Activated CD4-positive, alpha-beta memory T cell treated with anti-CD3 and anti-CD28 coated beads for 36 hours (primary cell): Measurements from ENCODE around the gene AP2B1. TPM values are rescaled to one million over a fixed set of nuclear protein-coding genes. Genes with fewer than 3 reads are reported as not detected.
"Not testable (repeated sequence)": the region's sequence is repeated elsewhere in the genome, so short reads cannot be mapped to it uniquely, and the experiment has no call there.

Experiments
- CTCF ChIA-PET: fragments of 350-600 bp; sonication (Branson Sonifier 250); formaldehyde crosslinking; loops from one replicate; lab custom pipeline; 2021; ENCODE audit warnings: antibody characterized with exemption, inconsistent platforms; lab: Charles Lee
- POLR2A ChIA-PET: fragments of 350-600 bp; sonication (Branson Sonifier 250); formaldehyde crosslinking; loops from one replicate; lab custom pipeline; 2021; ENCODE audit warnings: antibody characterized with exemption; lab: Charles Lee
- DNase-seq: peaks from one replicate; pipeline ENCODE4 v3.0.0-alpha.2; 2020
- H3K27ac Mint-ChIP-seq: one replicate; pipeline ENCODE4 v1.8.0; 2021; ENCODE audit warnings: mixed read lengths
- H3K27me3 Mint-ChIP-seq: one replicate; pipeline ENCODE4 v1.8.0; 2021; ENCODE audit warnings: mixed read lengths
- H3K36me3 Mint-ChIP-seq: one replicate; pipeline ENCODE4 v1.8.0; 2021; ENCODE audit warnings: mixed read lengths
- H3K4me1 Mint-ChIP-seq: one replicate; pipeline ENCODE4 v1.8.0; 2021; ENCODE audit warnings: low read depth, mixed read lengths
- H3K4me3 Mint-ChIP-seq: one replicate; pipeline ENCODE4 v1.8.0; 2021; ENCODE audit warnings: mild to moderate bottlenecking, mixed read lengths
- H3K9me3 Mint-ChIP-seq: one replicate; pipeline ENCODE4 v1.8.0; 2021; ENCODE audit warnings: mixed read lengths
- intact Hi-C: fragments of 100-400 bp; cut with micrococcal nuclease; formaldehyde crosslinking; loops from one replicate; pipeline ENCODE4 v1.15.1; 2023
- total RNA-seq, 2 experiments: library from RNA; stranded (reverse); gene quantifications; one replicate each; pipeline ENCODE4 v1.2.3, GENCODE V29; 2021

The AP2B1 gene
- total RNA-seq, 2 experiments from 2014 or later = 187 to 192 TPM

DNA sequence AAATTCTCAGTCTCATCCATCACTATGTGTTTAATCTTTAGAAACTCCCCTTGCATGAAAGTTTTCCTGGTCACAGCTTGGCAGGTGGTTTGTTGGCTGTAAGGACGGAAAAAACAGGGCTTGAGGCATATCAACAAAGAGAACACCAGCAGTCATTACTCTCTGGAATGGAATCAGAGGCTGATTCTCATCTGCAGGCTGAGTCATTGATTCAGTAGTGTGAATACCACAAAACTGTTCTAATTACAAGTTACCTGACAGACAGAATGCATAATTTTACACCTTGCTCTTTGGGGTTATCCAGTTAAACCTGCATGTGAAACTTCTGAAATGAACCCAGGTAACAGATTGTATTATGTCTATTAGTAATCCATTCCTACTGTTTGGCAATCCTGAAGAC, 38.1 kb upstream of the AP2B1 start:
- ChIA-PET CTCF (interaction anchor here (0.9 kb wide), 1 partner anchor 198 kb away, joined by 3 read pairs; no protein-coding TSS in a partner anchor), POLR2A (no interaction called here)
- Mint-ChIP-seq H3K27me3 (no peaks in the 10 kb centered on the region), H3K27ac (no peak overlapping the region), H3K4me3 (no peak overlapping the region), H3K9me3 (no peaks in the 10 kb centered on the region), H3K36me3 (peaks cover 1% of the 10 kb centered on the region), H3K4me1 (peaks cover 22% of the 10 kb centered on the region)
- no peak for DNase-seq
- intact Hi-C loops = no loop called here

DNA sequence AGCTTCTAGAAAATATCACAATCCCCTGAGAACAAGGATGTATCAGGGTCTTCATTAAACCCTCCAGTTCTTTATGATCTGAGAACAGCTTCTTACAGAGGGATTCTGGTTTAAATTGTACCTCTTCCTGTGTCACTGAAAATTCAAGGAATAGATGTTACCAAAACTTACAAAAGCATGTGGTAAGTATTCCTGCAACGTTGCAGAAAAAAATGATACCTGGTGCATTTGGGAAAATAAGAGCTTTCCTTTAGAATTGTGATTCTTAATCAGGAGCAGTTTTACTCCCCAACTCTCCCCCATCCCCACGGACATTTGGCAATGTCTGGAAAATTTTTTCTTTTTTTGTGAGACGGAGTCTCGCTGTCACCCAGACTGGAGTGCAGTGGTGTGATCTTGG, 33.8 kb upstream of the AP2B1 start:
- POLR2A ChIA-PET = no interaction called here
- no peaks in the 10 kb centered on the region for H3K36me3 Mint-ChIP-seq

DNA sequence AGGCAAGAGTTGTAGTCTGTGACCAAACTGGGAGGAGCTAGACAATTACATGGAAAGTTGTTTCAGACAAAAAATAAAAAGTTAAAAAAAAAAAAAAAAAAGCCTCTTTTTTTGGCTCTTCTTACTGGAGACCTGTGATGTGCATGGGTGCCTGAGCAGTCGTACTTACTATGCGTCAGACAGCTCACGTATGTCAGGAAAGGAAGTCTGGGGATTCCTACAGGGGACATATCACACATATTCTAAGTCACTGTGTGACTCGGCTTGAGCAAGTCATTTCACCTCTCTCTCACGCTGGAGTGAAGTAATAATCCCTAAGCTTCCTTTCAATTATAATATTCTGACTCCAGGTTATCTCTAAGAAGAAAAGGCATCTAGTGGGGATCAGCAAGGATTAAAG, 32.5 kb upstream of the AP2B1 start:
- no peak overlapping the region for H3K4me3 Mint-ChIP-seq
- DNase-seq = peak; percentile 28
- H3K36me3 Mint-ChIP-seq = no peaks in the 10 kb centered on the region
- POLR2A ChIA-PET = no interaction called here
- CTCF ChIA-PET = interaction anchor here (0.6 to 1.4 kb wide), 2 partner anchors 13 to 20 kb away, joined by 3 to 4 read pairs; no protein-coding TSS in a partner anchor
- H3K27ac Mint-ChIP-seq = no peak overlapping the region
- intact Hi-C loops = no loop called here
- no peaks in the 10 kb centered on the region for H3K4me1 Mint-ChIP-seq
- H3K9me3 Mint-ChIP-seq = no peaks in the 10 kb centered on the region
- peaks cover 1% of the 10 kb centered on the region for H3K27me3 Mint-ChIP-seq

More for the DNA sequence above, 33.8 kb upstream of the AP2B1 start:
- DNase-seq = no peak
- H3K4me1 Mint-ChIP-seq = peaks cover 6% of the 10 kb centered on the region
- no peak overlapping the region for H3K4me3 Mint-ChIP-seq
- no peaks in the 10 kb centered on the region for H3K9me3 Mint-ChIP-seq
- no peaks in the 10 kb centered on the region for H3K27me3 Mint-ChIP-seq
- H3K27ac Mint-ChIP-seq = no peak overlapping the region
- intact Hi-C loops = no loop called here
- CTCF ChIA-PET = interaction anchor here (0.6 to 1.4 kb wide), 3 partner anchors 11 to 582 kb away, joined by 3 to 4 read pairs (median 4); no protein-coding TSS in a partner anchor

DNA sequence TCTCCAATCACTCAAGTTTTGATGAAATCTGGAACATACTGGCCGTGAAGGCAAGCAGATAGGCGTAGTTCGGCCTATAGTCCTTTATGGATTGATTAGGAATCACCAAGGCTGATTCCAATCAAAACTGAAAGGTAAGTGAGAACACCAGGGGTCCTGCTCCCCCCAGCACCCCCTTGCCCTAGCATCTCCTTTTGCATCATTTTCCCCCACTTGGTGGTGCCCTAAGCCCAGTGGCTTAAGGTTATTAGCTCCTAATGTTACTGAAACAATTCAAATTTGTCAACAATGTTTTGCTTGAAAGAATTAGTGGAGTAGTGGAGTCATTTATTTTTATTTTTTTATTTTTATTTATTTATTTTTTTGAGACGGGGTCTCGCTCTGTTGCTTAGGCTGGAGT, 31.4 kb upstream of the AP2B1 start:
- intact Hi-C loops = no loop called here
- Mint-ChIP-seq H3K27ac (no peak overlapping the region), H3K9me3 (no peaks in the 10 kb centered on the region), H3K4me1 (no peaks in the 10 kb centered on the region), H3K36me3 (no peaks in the 10 kb centered on the region), H3K27me3 (peaks cover 4% of the 10 kb centered on the region), H3K4me3 (no peak overlapping the region)
- POLR2A ChIA-PET = interaction anchor here (0.7 kb wide), 1 partner anchor 261 kb away, joined by 3 read pairs; no protein-coding TSS in a partner anchor
- CTCF ChIA-PET = interaction anchor here (1.0 kb wide), 1 partner anchor 57 kb away, joined by 5 read pairs; no protein-coding TSS in a partner anchor
- no peak for DNase-seq

DNA sequence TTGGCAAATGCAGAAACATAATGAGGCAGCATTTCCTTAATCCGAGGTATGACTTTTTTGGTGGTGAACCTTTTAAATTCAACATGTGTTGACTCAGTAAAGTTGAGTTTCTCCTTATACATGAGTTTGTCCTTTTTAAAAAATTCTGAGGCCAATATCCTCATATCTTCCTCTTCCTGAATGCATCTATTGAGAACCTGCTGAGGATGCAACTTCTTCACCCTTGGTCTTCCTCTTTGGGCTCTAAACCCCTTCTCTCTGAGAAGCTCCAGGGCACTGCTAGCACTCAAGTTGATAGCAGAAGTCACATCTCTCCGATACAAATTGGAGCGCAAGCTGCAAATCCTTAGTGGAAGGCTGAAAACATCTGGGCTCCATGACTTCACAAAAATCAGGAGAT, 29.8 kb upstream of the AP2B1 start:
- POLR2A ChIA-PET = no interaction called here

DNA sequence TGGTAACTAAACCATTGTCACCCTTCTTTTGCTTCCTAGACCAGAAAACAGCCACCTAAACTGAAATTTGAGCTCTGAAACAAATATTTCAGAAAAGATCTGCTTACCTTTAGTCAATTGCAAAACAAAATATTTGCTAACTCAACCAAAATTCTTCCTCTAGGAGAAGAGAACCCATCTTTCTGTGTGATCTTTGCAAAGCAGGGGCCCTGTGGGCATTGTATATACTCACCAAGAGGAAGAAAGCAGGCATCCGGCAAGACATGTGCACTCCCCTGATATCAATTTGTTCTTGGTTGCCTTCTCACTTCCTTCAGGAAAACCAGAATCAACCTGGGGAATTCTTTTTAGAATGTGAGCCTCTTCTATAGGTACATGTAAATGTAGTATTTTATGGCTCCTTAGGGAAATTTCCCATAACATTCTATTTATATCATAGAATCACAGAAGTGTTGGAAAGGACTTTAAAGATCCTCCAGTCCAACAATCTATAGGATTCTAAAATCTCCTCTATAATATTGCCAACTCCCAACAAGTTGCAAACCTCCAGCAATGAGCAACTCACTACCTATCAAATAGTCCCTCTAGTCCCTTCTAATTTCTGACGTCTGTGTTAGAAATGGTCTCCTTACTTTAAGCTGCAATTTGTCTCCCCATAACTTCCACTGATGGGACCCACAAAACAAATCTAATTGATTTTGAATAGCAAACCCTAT, 27.5 kb upstream of the AP2B1 start:
- H3K4me1 Mint-ChIP-seq = no peaks in the 10 kb centered on the region
- no peak for DNase-seq
- H3K27me3 Mint-ChIP-seq = peaks cover 4% of the 10 kb centered on the region
- no peak overlapping the region for H3K27ac Mint-ChIP-seq
- intact Hi-C loops = no loop called here
- H3K36me3 Mint-ChIP-seq = no peaks in the 10 kb centered on the region
- no peak overlapping the region for H3K4me3 Mint-ChIP-seq
- CTCF ChIA-PET = interaction anchor here (1.2 kb wide), 1 partner anchor 439 kb away, joined by 4 read pairs; no protein-coding TSS in a partner anchor
- POLR2A ChIA-PET = no interaction called here
- H3K9me3 Mint-ChIP-seq = no peaks in the 10 kb centered on the region

More for the DNA sequence above, 29.8 kb upstream of the AP2B1 start:
- intact Hi-C loops = no loop called here
- Mint-ChIP-seq H3K4me1 (no peaks in the 10 kb centered on the region), H3K27me3 (peaks cover 4% of the 10 kb centered on the region), H3K4me3 (no peak overlapping the region), H3K36me3 (no peaks in the 10 kb centered on the region), H3K9me3 (no peaks in the 10 kb centered on the region), H3K27ac (no peak overlapping the region)
- CTCF ChIA-PET = no interaction called here
- no peak for DNase-seq

DNA sequence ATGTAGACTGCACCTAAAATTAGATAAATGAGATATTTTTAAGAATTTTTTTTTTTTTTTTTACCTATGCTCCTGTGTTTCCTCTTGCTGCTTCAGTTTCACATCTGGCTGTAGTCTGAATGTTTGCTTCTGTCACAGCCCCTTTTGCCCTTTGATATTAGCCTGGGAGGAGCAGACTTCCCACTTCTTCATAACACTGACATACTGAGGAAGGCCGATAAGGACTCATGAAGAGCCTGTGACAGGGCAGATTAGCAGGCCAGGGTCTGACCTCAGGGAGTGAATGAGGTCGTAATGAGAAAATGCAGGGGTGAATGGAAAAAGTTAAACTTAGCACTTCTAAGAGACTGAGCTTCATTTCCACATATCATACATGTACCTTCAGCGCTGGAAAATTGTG, 26.4 kb upstream of the AP2B1 start, which contains the start of gene SLFN14:
SLFN14 (minus strand) TSS at position 117 of the 400 bp plus-strand sequence. CDS start 2,757 bp downstream, outside the sequence.
- H3K4me1 Mint-ChIP-seq = no peaks in the 10 kb centered on the region
- no peak within 1 kb of the TSS for H3K4me3 Mint-ChIP-seq
- no peaks in the 10 kb centered on the region for H3K9me3 Mint-ChIP-seq
- DNase-seq = no peak
- ChIA-PET CTCF (no interaction called here), POLR2A (no interaction called here)
- H3K27ac Mint-ChIP-seq = no peak within 1 kb of the TSS
- no peaks in the 10 kb centered on the region for H3K36me3 Mint-ChIP-seq
- peaks cover 4% of the 10 kb centered on the region for H3K27me3 Mint-ChIP-seq
- intact Hi-C loops = no loop called here

DNA sequence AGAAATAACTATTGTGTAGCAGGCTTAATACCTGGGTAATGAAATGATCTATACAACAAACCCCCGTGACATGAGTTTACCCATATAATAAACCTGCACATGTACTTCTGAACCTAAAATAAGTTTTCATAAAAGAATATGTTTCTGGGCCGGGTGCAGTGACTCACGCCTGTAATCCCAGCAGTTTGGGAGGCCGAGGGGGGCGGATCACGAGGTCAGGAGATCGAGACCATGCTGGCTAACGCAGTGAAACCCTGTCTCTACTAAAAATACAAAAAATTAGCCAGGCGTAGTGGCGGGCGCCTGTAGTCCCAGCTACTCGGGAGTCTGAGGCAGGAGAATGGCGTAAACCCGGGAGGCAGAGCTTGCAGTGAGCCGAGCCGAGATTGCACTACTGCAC, 23.9 kb upstream of the AP2B1 start:
- intact Hi-C loops, POLR2A ChIA-PET, H3K27ac Mint-ChIP-seq, H3K4me3 Mint-ChIP-seq, H3K9me3 Mint-ChIP-seq, H3K27me3 Mint-ChIP-seq, DNase-seq, H3K36me3 Mint-ChIP-seq, H3K4me1 Mint-ChIP-seq: not testable (repeated sequence)
- CTCF ChIA-PET = interaction anchor here (1.1 kb wide), 1 partner anchor 15 kb away, joined by 4 read pairs; the partner anchor contains the start of gene PEX12

DNA sequence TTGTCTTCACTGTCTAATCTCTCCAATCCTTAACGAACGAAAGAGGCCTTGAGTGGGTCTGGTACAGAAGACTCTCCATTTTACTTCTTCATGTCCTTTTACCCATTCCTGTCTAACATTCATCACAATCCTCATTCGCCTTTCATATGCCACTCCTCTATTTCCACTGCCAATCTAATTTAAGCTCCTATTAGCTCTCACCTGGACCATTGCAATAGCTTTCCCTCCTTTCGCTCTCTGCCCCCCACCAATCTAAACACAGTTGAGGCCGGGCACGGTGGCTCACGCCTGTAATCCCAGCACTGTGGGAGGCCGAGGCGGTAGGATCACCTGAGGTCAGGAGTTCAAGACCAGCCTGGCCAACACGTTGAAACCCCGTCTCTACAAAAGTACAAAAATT, 20.2 kb upstream of the AP2B1 start:
- intact Hi-C loops = no loop called here
- Mint-ChIP-seq H3K9me3 (no peaks in the 10 kb centered on the region), H3K4me1 (peaks cover 27% of the 10 kb centered on the region), H3K27ac (peak overlapping the region; percentile 24), H3K27me3 (no peaks in the 10 kb centered on the region), H3K4me3 (peak overlapping the region; percentile 92), H3K36me3 (peaks cover 3% of the 10 kb centered on the region)
- no peak for DNase-seq
- ChIA-PET POLR2A (interaction anchor here (1.1 to 2.8 kb wide), 4 partner anchors 11 to 134 kb away, joined by 3 to 20 read pairs (median 4); partner anchors contain the start of gene PEX12), CTCF (no interaction called here)

DNA sequence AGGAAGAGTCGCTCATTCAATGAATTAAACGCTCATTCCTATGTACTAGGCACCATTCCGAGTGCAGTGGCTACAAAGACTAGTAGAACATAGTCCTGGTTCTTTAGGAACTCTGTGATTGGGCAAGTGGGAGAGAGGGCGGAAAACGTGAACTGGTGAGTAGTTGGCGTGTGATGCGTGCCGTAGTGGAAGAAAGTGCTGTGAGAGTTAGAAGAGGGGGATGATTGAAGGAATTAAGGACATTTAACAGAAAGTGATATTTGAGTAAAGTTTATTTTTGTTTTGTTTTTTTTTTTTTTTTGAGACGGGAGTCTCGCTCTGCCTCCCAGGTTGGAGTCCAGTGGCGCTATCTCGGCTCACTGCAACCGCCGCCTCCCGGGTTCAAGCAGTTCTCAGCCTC, 18.6 kb upstream of the AP2B1 start:
- peak overlapping the region; percentile 92 for H3K4me3 Mint-ChIP-seq
- H3K27ac Mint-ChIP-seq = peak overlapping the region; percentile 86
- peaks cover 3% of the 10 kb centered on the region for H3K36me3 Mint-ChIP-seq
- H3K4me1 Mint-ChIP-seq = peaks cover 27% of the 10 kb centered on the region
- POLR2A ChIA-PET = interaction anchor here (0.7 to 2.8 kb wide), 2 partner anchors 9 to 508 kb away, joined by 3 to 20 read pairs; partner anchors contain the start of gene PEX12
- no peaks in the 10 kb centered on the region for H3K9me3 Mint-ChIP-seq
- no peaks in the 10 kb centered on the region for H3K27me3 Mint-ChIP-seq
- CTCF ChIA-PET = interaction anchor here (1.2 kb wide), 1 partner anchor 29 kb away, joined by 3 read pairs; no protein-coding TSS in a partner anchor
- DNase-seq = peak; percentile 68
- intact Hi-C loops = loop anchor here (1.0 kb wide), 3 partner anchors 10 to 27 kb away; partner anchors contain the start of genes AP2B1 and PEX12

DNA sequence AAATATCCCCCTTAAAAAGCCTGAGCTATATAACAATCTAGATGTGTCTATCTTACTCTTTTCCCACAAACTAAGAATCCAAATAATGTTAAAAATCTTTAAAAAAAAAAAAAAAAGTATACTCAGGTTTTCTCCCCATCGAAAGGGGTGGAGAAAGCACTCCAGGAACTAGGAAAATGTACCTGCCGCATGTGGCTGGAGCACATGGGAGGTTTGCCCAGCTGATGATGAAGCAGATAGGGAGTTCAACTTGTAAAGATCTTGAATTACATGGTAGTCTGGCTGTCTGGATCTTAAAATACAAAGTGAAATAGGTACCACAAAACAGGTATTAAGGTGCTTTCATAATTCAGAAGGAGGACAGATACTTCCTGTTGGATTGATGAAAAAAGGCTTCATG, 17.7 kb upstream of the AP2B1 start:
- H3K4me3 Mint-ChIP-seq = peak overlapping the region; percentile 92
- CTCF ChIA-PET = no interaction called here
- intact Hi-C loops = no loop called here
- H3K4me1 Mint-ChIP-seq = peaks cover 27% of the 10 kb centered on the region
- H3K27me3 Mint-ChIP-seq = no peaks in the 10 kb centered on the region
- no peaks in the 10 kb centered on the region for H3K9me3 Mint-ChIP-seq
- H3K27ac Mint-ChIP-seq = no peak overlapping the region
- no peak for DNase-seq
- peaks cover 4% of the 10 kb centered on the region for H3K36me3 Mint-ChIP-seq
- POLR2A ChIA-PET = interaction anchor here (0.7 to 2.8 kb wide), 2 partner anchors 9 to 509 kb away, joined by 3 to 20 read pairs; partner anchors contain the start of gene PEX12

DNA sequence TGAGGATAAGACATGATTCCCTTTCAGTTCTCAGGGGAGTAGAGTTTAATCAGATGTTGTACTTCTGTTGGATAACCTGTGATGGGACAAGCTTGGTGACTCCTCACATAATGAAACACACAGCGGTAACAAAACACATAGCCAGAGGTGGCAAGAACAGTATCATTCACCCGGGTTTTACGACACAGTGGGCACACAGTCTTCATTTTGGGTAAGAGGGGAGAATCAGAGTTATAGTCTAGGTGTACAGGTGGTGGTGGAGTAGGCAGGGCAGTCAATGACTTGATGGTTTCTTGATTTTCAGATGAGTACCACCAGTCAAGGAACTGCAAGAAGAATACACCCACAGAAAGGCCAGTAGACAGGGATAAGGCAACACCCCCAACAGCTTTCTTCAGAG, 11.4 kb upstream of the AP2B1 start:
- no peak for DNase-seq
- ChIA-PET CTCF (interaction anchor here (0.6 to 1.4 kb wide), 3 partner anchors 37 to 263 kb away, joined by 3 to 5 read pairs (median 3); no protein-coding TSS in a partner anchor), POLR2A (interaction anchor here (0.6 to 1.4 kb wide), 2 partner anchors 11 to 88 kb away, joined by 3 read pairs; no protein-coding TSS in a partner anchor)
- peaks cover 7% of the 10 kb centered on the region for H3K36me3 Mint-ChIP-seq
- peaks cover 24% of the 10 kb centered on the region for H3K4me1 Mint-ChIP-seq
- no peaks in the 10 kb centered on the region for H3K9me3 Mint-ChIP-seq
- H3K27me3 Mint-ChIP-seq = no peaks in the 10 kb centered on the region
- H3K27ac Mint-ChIP-seq = no peak overlapping the region
- intact Hi-C loops = no loop called here
- H3K4me3 Mint-ChIP-seq = no peak overlapping the region
